Endothelial cell of umbilical vein (primary cell): Measurements from ENCODE around the gene MYO7B. TPM values are rescaled to one million over a fixed set of nuclear protein-coding genes. Genes with fewer than 3 reads are reported as not detected.

Experiments
- BruUV-seq: library from RNA; stranded (reverse); fragments of 400-500 nt; replicated peaks from 2 replicates; lab custom pipeline; 2021; lab: Mats Ljungman, UMichigan
- CTCF ChIA-PET: fragments of 300-600, 350-600 bp; sonication (Branson Sonifier 250); formaldehyde crosslinking; loops from one replicate; lab custom pipeline; 2021; ENCODE audit warnings: antibody characterized with exemption, inconsistent platforms; lab: Charles Lee
- POLR2A ChIA-PET: fragments of 300-600, 350-600 bp; sonication (Branson Sonifier 250); formaldehyde crosslinking; loops from one replicate; lab custom pipeline; 2021; ENCODE audit warnings: antibody characterized with exemption, inconsistent platforms; lab: Charles Lee
- DNase-seq: peaks from one replicate; pipeline ENCODE4 v3.0.0-alpha.2; 2011; ENCODE audit warnings: low read depth, low spot score
- FAIRE-seq: peaks from 2 replicates; lab custom pipeline; 2011; peaks lifted over from hg19 to GRCh38; lab: Jason Lieb, UNC
- H2AFZ ChIP-seq: 2 replicates; pipeline ENCODE4 v1.6.0; 2012; ENCODE audit warnings: low read depth, low read length, control low read depth, inconsistent platforms
- H3K27ac ChIP-seq: 2 replicates; pipeline ENCODE4 v1.5.1; 2011; ENCODE audit warnings: low read depth, mild to moderate bottlenecking, control low read depth, low read length, moderate library complexity; ENCODE audit not compliant: insufficient read depth
- H3K27me3 ChIP-seq, 2 experiments: 2 replicates each; pipeline versions ENCODE4 v1.6.0 to v1.6.1; 2011; ENCODE audit warnings: low read length in 2 of 2, mixed read lengths in 1 of 2; ENCODE audit not compliant: control insufficient read depth in 2 of 2, insufficient read depth in 2 of 2
- H3K36me3 ChIP-seq, 2 experiments: 2 replicates in 1 of 2; 3 replicates in 1 of 2; pipeline ENCODE4 v1.5.1; 2011; ENCODE audit warnings: low read length in 2 of 2, mild to moderate bottlenecking in 1 of 2, moderate library complexity in 1 of 2; ENCODE audit not compliant: control insufficient read depth in 2 of 2, insufficient read depth in 2 of 2; ENCODE audit errors: extremely low read depth in 1 of 2
- H3K4me1 ChIP-seq: 3 replicates; pipeline ENCODE4 v1.5.1; 2011; ENCODE audit warnings: mild to moderate bottlenecking, low read length; ENCODE audit not compliant: control insufficient read depth, insufficient read depth; ENCODE audit errors: extremely low read depth
- H3K4me2 ChIP-seq: 2 replicates; pipeline ENCODE4 v1.6.1; 2011; ENCODE audit warnings: low read length, control low read depth, mixed read lengths; ENCODE audit not compliant: insufficient read depth
- H3K4me3 ChIP-seq, 3 experiments: fragments of 200-600 bp in 1 of 3; sonication (generic), shearing (Covaris generic) in 1 of 3; replicated peaks in 1 of 3; 2 replicates each; pipeline ENCODE4 v1.5.1; 2011 to 2016; ENCODE audit warnings: control low read depth in 3 of 3, low read length in 3 of 3, mild to moderate bottlenecking in 2 of 3, inconsistent platforms in 1 of 3, low read depth in 1 of 3, moderate library complexity in 1 of 3; ENCODE audit not compliant: insufficient read depth in 1 of 3
- H3K79me2 ChIP-seq: 2 replicates; pipeline ENCODE4 v1.6.0; 2012; ENCODE audit warnings: low read length, inconsistent platforms; ENCODE audit not compliant: control insufficient read depth, insufficient read depth
- H3K9ac ChIP-seq: replicated peaks from 2 replicates; pipeline ENCODE3; 2011; ENCODE audit warnings: low read length, control low read depth; ENCODE audit not compliant: insufficient read depth; ENCODE audit errors: extremely low read depth
- H3K9me1 ChIP-seq: replicated peaks from 3 replicates; pipeline ENCODE4 v1.6.0; 2011; ENCODE audit warnings: mild to moderate bottlenecking, low read length; ENCODE audit not compliant: control insufficient read depth, insufficient read depth; ENCODE audit errors: extremely low read depth
- H3K9me3 ChIP-seq: replicated peaks from 2 replicates; pipeline ENCODE4 v1.5.1; 2012; ENCODE audit warnings: low read length, inconsistent platforms; ENCODE audit not compliant: control insufficient read depth, insufficient read depth
- H4K20me1 ChIP-seq: replicated peaks from 2 replicates; pipeline ENCODE3; 2011; ENCODE audit warnings: mild to moderate bottlenecking, low read length; ENCODE audit not compliant: control insufficient read depth, insufficient read depth; ENCODE audit errors: extremely low read depth
- CTCF ChIP-seq, 2 donors: IDR thresholded peaks; 1 replicate in 1 of 2; 2 replicates in 1 of 2; pipeline ENCODE4 v1.5.1; 2011; ENCODE audit warnings: low read length in 2 of 2, mild to moderate bottlenecking in 2 of 2, moderate library complexity in 2 of 2, control low read depth in 1 of 2, inconsistent platforms in 1 of 2, low read depth in 1 of 2; ENCODE audit not compliant: insufficient read depth in 1 of 2; ENCODE audit errors: extremely low read depth in 1 of 2
- EZH2 ChIP-seq: IDR thresholded peaks from 2 replicates; pipeline ENCODE4 v1.6.1; 2012; ENCODE audit warnings: borderline replicate concordance, low read depth, mild to moderate bottlenecking, moderate library complexity, low read length, inconsistent platforms; ENCODE audit not compliant: severe bottlenecking
- FOS ChIP-seq: IDR thresholded peaks from 2 replicates; pipeline ENCODE4 v1.6.1; 2011; ENCODE audit warnings: mild to moderate bottlenecking, low read length, moderate library complexity, borderline replicate concordance; ENCODE audit not compliant: insufficient read depth
- GATA2 ChIP-seq: IDR thresholded peaks from 2 replicates; pipeline ENCODE4 v1.7.0; 2011; ENCODE audit warnings: low read depth, mild to moderate bottlenecking, moderate library complexity, mixed read lengths, low read length; ENCODE audit not compliant: insufficient read length, insufficient read depth
- JUN ChIP-seq: IDR thresholded peaks from 2 replicates; pipeline ENCODE4 v1.6.1; 2011; ENCODE audit warnings: borderline replicate concordance, low read depth; ENCODE audit not compliant: insufficient read length, insufficient read depth
- MAX ChIP-seq: IDR thresholded peaks from 2 replicates; pipeline ENCODE4 v1.6.1; 2011; ENCODE audit not compliant: insufficient read depth, insufficient read length
- MYC ChIP-seq: IDR thresholded peaks from one replicate; pipeline ENCODE4 v1.6.1; 2011; ENCODE audit warnings: mild to moderate bottlenecking, low read depth, low read length
- POLR2A ChIP-seq: IDR thresholded peaks from 2 replicates; pipeline ENCODE4 v1.6.1; 2012; ENCODE audit warnings: low read depth, mild to moderate bottlenecking, control low read depth, low read length
- POLR2AphosphoS5 ChIP-seq: IDR thresholded peaks from 2 replicates; pipeline ENCODE4 v1.6.1; 2012; ENCODE audit warnings: low read depth, mild to moderate bottlenecking, control low read depth, low read length, moderate library complexity; ENCODE audit not compliant: insufficient read depth
- dilution Hi-C: fragments of 300-500 bp; cut with MboI; formaldehyde crosslinking; loops from one replicate; pipeline ENCODE4 v1.15.0; 2019; ENCODE audit warnings: low sequenced_read_pairs; ENCODE audit not compliant: extremely low pct_ligation_motif_present
- intact Hi-C: fragments of 100-400 bp; cut with micrococcal nuclease; formaldehyde crosslinking; loops from one replicate; pipeline ENCODE4 v1.10.0; 2022
- polyA plus RNA-seq, 4 experiments: library from polyadenylated mRNA; depleted of rRNA in 3 of 4; stranded (reverse) in 3 of 4; unstranded in 1 of 4; fragments of >200 nt; gene quantifications; 2 replicates each; pipeline versions ENCODE4 v1.2.1 to v1.2.3, GENCODE V29; 2011 to 2012; ENCODE audit warnings: missing spikeins in 1 of 4
- total RNA-seq: library from RNA; stranded (reverse); gene quantifications from 2 replicates; pipeline ENCODE4 v1.2.3, GENCODE V29; 2021

Gene MYO7B
- total and polyA plus RNA-seq, 2 donors (not counting 3 experiments of a cell fraction or from before 2014, with no cell fraction given): 0.17 TPM; not detected in 1

DNA sequence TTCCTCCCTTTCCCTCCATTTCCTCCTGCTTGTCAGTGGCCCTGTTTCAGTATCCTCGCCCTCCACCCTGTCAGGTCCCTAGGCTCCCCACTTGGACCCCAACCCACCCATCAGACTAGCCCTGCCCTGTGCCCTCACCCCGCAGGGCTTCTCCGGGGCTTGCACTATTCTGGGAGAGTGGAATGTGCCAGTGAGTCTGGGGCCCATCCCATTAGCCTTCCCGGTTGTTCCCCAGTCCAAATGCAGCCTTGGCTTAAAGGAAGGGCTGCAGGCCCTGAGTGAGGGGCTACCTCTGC is 45.5 kb downstream of the MYO7B start:
- no peaks in the 10 kb centered on the region for H3K79me2 ChIP-seq

More for the DNA sequence above, 45.5 kb downstream of the MYO7B start:
- no peak overlapping the region for H3K4me3 ChIP-seq
- no peaks in the 10 kb centered on the region for H3K4me1 ChIP-seq
- H4K20me1 ChIP-seq: no peaks in the 10 kb centered on the region
- FAIRE-seq: no peak
- H3K9me1 ChIP-seq: no peaks in the 10 kb centered on the region
- no peaks in the 10 kb centered on the region for H3K9me3 ChIP-seq
- peaks cover 2 to 5% of the 10 kb centered on the region in 2 experiments for H3K27me3 ChIP-seq
- no peak for DNase-seq
- dilution Hi-C loops (no loop called here), intact Hi-C loops (no loop called here)
- no peak overlapping the region for H3K4me2 ChIP-seq
- no peak overlapping the region for H3K27ac ChIP-seq
- ChIA-PET POLR2A (no interaction called here), CTCF (interaction anchor here (1.3 to 7.0 kb wide), 2 partner anchors 10 to 69 kb away, joined by 3 to 61 read pairs; no protein-coding TSS in a partner anchor)
- BruUV-seq: no TSS peak
- no peak overlapping the region for H2AFZ ChIP-seq
- no peak overlapping the region for H3K9ac ChIP-seq
- no peaks in the 10 kb centered on the region for H3K36me3 ChIP-seq
- TF ChIP-seq MAX (no peak), EZH2 (no peak), POLR2AphosphoS5 (no peak), CTCF (IDR thresholded peaks at IDR 0.05; ENCODE audit: extremely low read depth in 1 of 2, insufficient read depth in 1 of 2, low read depth in 1 of 2, low read length in 2 of 2) (no peak), JUN (no peak), FOS (no peak), POLR2A (no peak), MYC (no peak), GATA2 (no peak)
